ENCODE data around the gene SPAG16.
A peak's percentile ranks its signal among the peaks of the same experiment; 100 is the strongest.

The SPAG16 gene

GRCh38 chr2:214311031-214311533 lies 1026.8 kb downstream of the SPAG16 start:
- Histone ChIP-seq H3K27me3 (ENCODE audit: insufficient read depth, insufficient read length) (no peaks in the 10 kb centered on the region), H3K9ac (ENCODE audit: insufficient read length, low read depth) (no peak overlapping the region), H3K4me1 (ENCODE audit: insufficient read depth, insufficient read length) (no peaks in the 10 kb centered on the region), H3K9me3 (ENCODE audit: insufficient read depth, low read length) (no peaks in the 10 kb centered on the region), H3K36me3 (ENCODE audit: insufficient read depth, insufficient read length, low read length) (no peaks in the 10 kb centered on the region), H3K4me3 (ENCODE audit: insufficient read length, low read depth) (no peak overlapping the region)
- TF ChIP-seq SUZ12 (IDR thresholded peaks at IDR 0.05; ENCODE audit: extremely low read depth, insufficient read depth, insufficient read length) (no peak), ZNF274 (IDR thresholded peaks at IDR 0.05; ENCODE audit: low read depth, low read length) (no peak), YY1 (IDR thresholded peaks at IDR 0.05; ENCODE audit: insufficient read depth, insufficient read length) (no peak)
- peak; percentile 15 for DNase-seq (ENCODE audit: low read depth, low spot score)

- Histone ChIP-seq H3K36me3 (ENCODE audit: insufficient read depth, insufficient read length, low read length) (no peaks in the 10 kb centered on the region), H3K4me3 (ENCODE audit: insufficient read length, low read depth) (no peak overlapping the region), H3K4me1 (ENCODE audit: insufficient read depth, insufficient read length) (no peaks in the 10 kb centered on the region), H3K9me3 (ENCODE audit: insufficient read depth, low read length) (no peaks in the 10 kb centered on the region), H3K9ac (ENCODE audit: insufficient read length, low read depth) (no peak overlapping the region), H3K27me3 (ENCODE audit: insufficient read depth, insufficient read length) (no peaks in the 10 kb centered on the region)
- no peak for DNase-seq (ENCODE audit: low read depth, low spot score)
- TF ChIP-seq ZNF274 (IDR thresholded peaks at IDR 0.05; ENCODE audit: low read depth, low read length) (no peak), YY1 (IDR thresholded peaks at IDR 0.05; ENCODE audit: insufficient read depth, insufficient read length) (no peak), SUZ12 (IDR thresholded peaks at IDR 0.05; ENCODE audit: extremely low read depth, insufficient read depth, insufficient read length) (no peak)
Measured at GRCh38 chr2:214311931-214312749, 1027.9 kb downstream of the SPAG16 start.

- Histone ChIP-seq H3K9ac (ENCODE audit: insufficient read length, low read depth) (no peak overlapping the region), H3K9me3 (ENCODE audit: insufficient read depth, low read length) (no peaks in the 10 kb centered on the region), H3K4me3 (ENCODE audit: insufficient read length, low read depth) (no peak overlapping the region), H3K27me3 (ENCODE audit: insufficient read depth, insufficient read length) (no peaks in the 10 kb centered on the region), H3K4me1 (ENCODE audit: insufficient read depth, insufficient read length) (no peaks in the 10 kb centered on the region), H3K36me3 (ENCODE audit: insufficient read depth, insufficient read length, low read length) (no peaks in the 10 kb centered on the region)
- no peak for DNase-seq (ENCODE audit: low read depth, low spot score)
- TF ChIP-seq ZNF274 (IDR thresholded peaks at IDR 0.05; ENCODE audit: low read depth, low read length) (no peak), YY1 (IDR thresholded peaks at IDR 0.05; ENCODE audit: insufficient read depth, insufficient read length) (no peak), SUZ12 (IDR thresholded peaks at IDR 0.05; ENCODE audit: extremely low read depth, insufficient read depth, insufficient read length) (no peak)
Measured at GRCh38 chr2:214315324-214315723, 1031.1 kb downstream of the SPAG16 start.

GRCh38 chr2:214320211-214320610 lies 1035.9 kb downstream of the SPAG16 start:
- no peaks in the 10 kb centered on the region for H3K27me3 ChIP-seq (ENCODE audit: insufficient read depth, insufficient read length)
- DNase-seq (ENCODE audit: low read depth, low spot score) = no peak
- H3K36me3 ChIP-seq (ENCODE audit: insufficient read depth, insufficient read length, low read length) = no peaks in the 10 kb centered on the region
- H3K9me3 ChIP-seq (ENCODE audit: insufficient read depth, low read length) = no peaks in the 10 kb centered on the region
- no peak for TF ChIP-seq SUZ12 (IDR thresholded peaks at IDR 0.05; ENCODE audit: extremely low read depth, insufficient read depth, insufficient read length)
- TF ChIP-seq YY1 (IDR thresholded peaks at IDR 0.05; ENCODE audit: insufficient read depth, insufficient read length) = no peak
- TF ChIP-seq ZNF274 (IDR thresholded peaks at IDR 0.05; ENCODE audit: low read depth, low read length) = no peak
- H3K4me1 ChIP-seq (ENCODE audit: insufficient read depth, insufficient read length) = no peaks in the 10 kb centered on the region
- H3K9ac ChIP-seq (ENCODE audit: insufficient read length, low read depth) = no peak overlapping the region
- H3K4me3 ChIP-seq (ENCODE audit: insufficient read length, low read depth) = no peak overlapping the region

- Histone ChIP-seq H3K36me3 (ENCODE audit: insufficient read depth, insufficient read length, low read length) (no peaks in the 10 kb centered on the region), H3K9me3 (ENCODE audit: insufficient read depth, low read length) (no peaks in the 10 kb centered on the region), H3K4me1 (ENCODE audit: insufficient read depth, insufficient read length) (no peaks in the 10 kb centered on the region), H3K9ac (ENCODE audit: insufficient read length, low read depth) (no peak overlapping the region), H3K4me3 (ENCODE audit: insufficient read length, low read depth) (no peak overlapping the region), H3K27me3 (ENCODE audit: insufficient read depth, insufficient read length) (no peaks in the 10 kb centered on the region)
- TF ChIP-seq SUZ12 (IDR thresholded peaks at IDR 0.05; ENCODE audit: extremely low read depth, insufficient read depth, insufficient read length) (no peak), YY1 (IDR thresholded peaks at IDR 0.05; ENCODE audit: insufficient read depth, insufficient read length) (no peak), ZNF274 (IDR thresholded peaks at IDR 0.05; ENCODE audit: low read depth, low read length) (no peak)
- DNase-seq (ENCODE audit: low read depth, low spot score) = no peak
Measured at GRCh38 chr2:214322662-214323061, 1038.4 kb downstream of the SPAG16 start.

- H3K4me3 ChIP-seq (ENCODE audit: insufficient read length, low read depth) = no peak overlapping the region
- no peak for DNase-seq (ENCODE audit: low read depth, low spot score)
- no peak overlapping the region for H3K9ac ChIP-seq (ENCODE audit: insufficient read length, low read depth)
- TF ChIP-seq ZNF274 (IDR thresholded peaks at IDR 0.05; ENCODE audit: low read depth, low read length) (no peak), SUZ12 (IDR thresholded peaks at IDR 0.05; ENCODE audit: extremely low read depth, insufficient read depth, insufficient read length) (no peak), YY1 (IDR thresholded peaks at IDR 0.05; ENCODE audit: insufficient read depth, insufficient read length) (no peak)
- H3K9me3 ChIP-seq (ENCODE audit: insufficient read depth, low read length) = no peaks in the 10 kb centered on the region
- no peaks in the 10 kb centered on the region for H3K4me1 ChIP-seq (ENCODE audit: insufficient read depth, insufficient read length)
- no peaks in the 10 kb centered on the region for H3K36me3 ChIP-seq (ENCODE audit: insufficient read depth, insufficient read length, low read length)
- no peaks in the 10 kb centered on the region for H3K27me3 ChIP-seq (ENCODE audit: insufficient read depth, insufficient read length)
Measured at GRCh38 chr2:214325404-214325803, 1041.1 kb downstream of the SPAG16 start.

- DNase-seq (ENCODE audit: low read depth, low spot score) = peak; percentile 8
- no peaks in the 10 kb centered on the region for H3K9me3 ChIP-seq (ENCODE audit: insufficient read depth, low read length)
- H3K4me1 ChIP-seq (ENCODE audit: insufficient read depth, insufficient read length) = no peaks in the 10 kb centered on the region
- no peak for TF ChIP-seq SUZ12 (IDR thresholded peaks at IDR 0.05; ENCODE audit: extremely low read depth, insufficient read depth, insufficient read length)
- TF ChIP-seq YY1 (IDR thresholded peaks at IDR 0.05; ENCODE audit: insufficient read depth, insufficient read length) = no peak
- no peak for TF ChIP-seq ZNF274 (IDR thresholded peaks at IDR 0.05; ENCODE audit: low read depth, low read length)
- H3K9ac ChIP-seq (ENCODE audit: insufficient read length, low read depth) = no peak overlapping the region
- no peak overlapping the region for H3K4me3 ChIP-seq (ENCODE audit: insufficient read length, low read depth)
- H3K27me3 ChIP-seq (ENCODE audit: insufficient read depth, insufficient read length) = no peaks in the 10 kb centered on the region
- H3K36me3 ChIP-seq (ENCODE audit: insufficient read depth, insufficient read length, low read length) = no peaks in the 10 kb centered on the region
Measured at GRCh38 chr2:214328941-214329340, 1044.7 kb downstream of the SPAG16 start.

Data from NT2/D1 (cell line).